ENCODE measurements around the gene MGA.

DNA sequence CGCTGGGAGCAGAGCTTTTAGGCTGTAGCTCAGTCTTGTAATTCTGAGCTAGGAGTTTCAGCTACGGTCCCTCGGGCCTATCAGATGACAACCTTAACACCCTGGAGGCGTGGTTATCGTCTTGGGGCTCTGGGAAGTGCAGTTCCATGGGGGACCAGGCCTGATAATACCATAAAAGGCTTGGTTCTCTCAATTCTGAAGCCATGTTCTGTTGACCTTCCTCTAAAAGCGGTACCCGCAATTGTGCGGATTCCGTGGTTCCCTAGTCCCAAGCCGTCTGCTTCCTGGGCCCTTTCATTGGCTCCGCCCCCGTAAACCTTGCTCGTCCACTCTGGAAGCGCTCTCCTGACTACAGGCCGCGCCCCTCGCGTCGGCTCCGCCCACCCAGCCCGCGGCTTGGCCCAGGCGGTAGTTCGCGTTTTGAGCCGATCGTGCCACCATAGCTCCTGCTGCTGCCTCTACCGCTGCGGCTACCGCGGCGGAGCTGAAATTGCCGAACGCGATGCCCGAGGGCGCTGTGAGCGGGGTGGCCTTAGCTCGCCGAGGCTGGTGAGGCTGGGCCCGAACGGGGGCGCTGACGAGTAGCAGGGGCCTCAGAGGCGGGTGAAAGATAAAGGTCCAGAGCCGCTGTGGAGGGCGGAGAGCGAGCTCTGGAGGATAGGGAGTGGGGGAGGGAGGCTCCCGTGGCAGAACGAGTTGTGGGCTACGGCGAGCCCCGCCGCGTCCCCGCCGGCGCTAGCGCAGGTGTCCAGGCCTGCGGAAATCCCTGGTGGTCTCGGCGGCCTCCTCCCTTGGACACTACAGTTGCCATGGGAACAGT lies 114.1 kb downstream of the MGA start, which contains the start of gene MAPKBP1:
- no peak for TF ChIP-seq EZH2 (IDR thresholded peaks at IDR 0.05; ENCODE audit: insufficient read depth, poor library complexity, severe bottlenecking)
- no peak for TF ChIP-seq EZH2phosphoT487 (IDR thresholded peaks at IDR 0.05; ENCODE audit: insufficient read depth, low read depth)
